Epithelial cell of esophagus (primary cell): ENCODE results near the gene PHF21A.
A peak's percentile ranks its signal among the peaks of the same experiment; 100 is the strongest.

ENCODE experiments used
- DNase-seq: peaks from one replicate; pipeline ENCODE4 v3.0.0; 2010; ENCODE audit warnings: low read depth
- H3K4me3 ChIP-seq: 2 replicates; pipeline ENCODE4 v1.5.1; 2011; ENCODE audit warnings: mild to moderate bottlenecking, low read length, control low read depth
- TF ChIP-seq, protein P1 (sequence below): IDR thresholded peaks from 2 replicates; pipeline ENCODE4 v1.5.1; 2011; ENCODE audit warnings: low read depth, mild to moderate bottlenecking, low read length, control low read depth, inconsistent platforms; ENCODE audit not compliant: insufficient read depth; ENCODE audit errors: missing control alignments

PHF21A gene

GRCh38 chr11:46121301-46121723 lies at the start of gene PHF21A:
TSS of gene PHF21A (minus strand) at chr11:46121454. CDS start at chr11:46084219, 37,235 bp downstream.
- peak; percentile 95 for DNase-seq
- peak within 1 kb of the TSS; percentile 81 for H3K4me3 ChIP-seq
- TF ChIP-seq, protein P1, sequence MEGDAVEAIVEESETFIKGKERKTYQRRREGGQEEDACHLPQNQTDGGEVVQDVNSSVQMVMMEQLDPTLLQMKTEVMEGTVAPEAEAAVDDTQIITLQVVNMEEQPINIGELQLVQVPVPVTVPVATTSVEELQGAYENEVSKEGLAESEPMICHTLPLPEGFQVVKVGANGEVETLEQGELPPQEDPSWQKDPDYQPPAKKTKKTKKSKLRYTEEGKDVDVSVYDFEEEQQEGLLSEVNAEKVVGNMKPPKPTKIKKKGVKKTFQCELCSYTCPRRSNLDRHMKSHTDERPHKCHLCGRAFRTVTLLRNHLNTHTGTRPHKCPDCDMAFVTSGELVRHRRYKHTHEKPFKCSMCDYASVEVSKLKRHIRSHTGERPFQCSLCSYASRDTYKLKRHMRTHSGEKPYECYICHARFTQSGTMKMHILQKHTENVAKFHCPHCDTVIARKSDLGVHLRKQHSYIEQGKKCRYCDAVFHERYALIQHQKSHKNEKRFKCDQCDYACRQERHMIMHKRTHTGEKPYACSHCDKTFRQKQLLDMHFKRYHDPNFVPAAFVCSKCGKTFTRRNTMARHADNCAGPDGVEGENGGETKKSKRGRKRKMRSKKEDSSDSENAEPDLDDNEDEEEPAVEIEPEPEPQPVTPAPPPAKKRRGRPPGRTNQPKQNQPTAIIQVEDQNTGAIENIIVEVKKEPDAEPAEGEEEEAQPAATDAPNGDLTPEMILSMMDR = no peak

GRCh38 chr11:46170797-46171196 lies 49.5 kb upstream of the PHF21A start:
- no peak for DNase-seq
- no peak overlapping the region for H3K4me3 ChIP-seq
- TF ChIP-seq, protein P1 = no peak

- H3K4me3 ChIP-seq = no peak overlapping the region
- no peak for DNase-seq
- TF ChIP-seq, protein P1 = no peak
Observed at GRCh38 chr11:46162700-46163099, 41.4 kb upstream of the PHF21A start.

DNA sequence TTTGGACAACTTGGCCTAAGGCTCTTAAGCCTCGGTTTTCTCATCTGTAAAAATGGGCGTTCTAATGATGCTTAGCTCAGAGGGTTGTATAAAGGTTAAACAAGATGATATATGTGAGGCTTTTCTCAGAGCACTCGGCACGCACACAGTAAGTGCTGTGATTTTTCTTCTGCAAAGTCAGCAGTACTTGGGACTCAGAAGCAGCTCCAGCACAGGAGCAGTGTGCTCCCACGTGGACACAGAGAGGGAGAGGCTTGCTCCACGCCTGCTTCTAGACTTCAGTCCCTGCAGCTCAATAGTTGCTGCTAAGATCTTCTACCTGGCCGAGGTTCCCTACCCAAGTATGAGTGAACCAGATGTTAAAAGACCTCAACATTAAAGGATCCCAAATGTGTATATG lies 39.9 kb upstream of the PHF21A start:
- TF ChIP-seq, protein P1 = no peak
- no peak overlapping the region for H3K4me3 ChIP-seq
- no peak for DNase-seq

DNA sequence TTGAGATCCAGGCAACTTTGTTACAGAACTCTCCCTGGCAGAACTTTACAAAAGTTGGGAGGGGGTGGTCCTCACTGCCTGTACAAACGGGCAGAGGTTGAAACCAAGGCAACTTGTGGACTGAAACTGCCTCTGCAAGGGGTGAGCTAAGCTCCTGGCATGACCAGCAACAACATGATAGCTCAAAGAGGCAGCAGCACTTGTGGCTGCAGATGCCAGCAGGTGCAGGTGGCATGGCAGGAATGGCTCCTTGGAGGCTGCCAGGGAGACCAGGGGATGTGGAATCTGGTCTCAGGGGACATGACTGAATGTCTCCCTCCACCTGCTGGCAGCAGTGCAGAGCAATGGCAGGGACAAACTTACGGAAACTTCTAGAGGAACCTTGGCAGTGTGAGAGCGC lies 38.8 kb upstream of the PHF21A start:
- H3K4me3 ChIP-seq = no peak overlapping the region
- TF ChIP-seq, protein P1 = peak; percentile 13
- DNase-seq = peak; percentile 61

- DNase-seq = peak; percentile 93
- TF ChIP-seq, protein P1 = no peak
Observed at GRCh38 chr11:46159680-46160079, 38.4 kb upstream of the PHF21A start.

DNA sequence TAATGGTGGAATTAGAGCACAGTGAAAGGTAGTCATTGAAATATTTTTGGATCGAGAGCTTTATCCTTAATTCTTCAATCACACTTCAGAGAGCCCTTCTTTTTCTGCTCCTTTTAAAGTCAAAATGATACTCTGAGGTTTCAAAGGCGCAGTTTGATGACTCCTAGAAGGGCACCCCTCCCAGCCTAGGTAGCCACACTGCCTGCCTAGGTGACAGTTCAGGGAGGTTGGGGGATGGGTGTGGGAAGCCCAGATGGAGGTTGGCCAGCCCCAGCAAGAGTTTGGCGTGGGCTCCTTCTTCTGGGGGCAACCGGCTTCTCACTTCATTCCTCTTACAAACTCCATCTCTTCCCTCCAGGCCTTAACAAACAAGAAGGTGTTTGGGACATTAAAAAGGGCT lies 28.6 kb upstream of the PHF21A start:
- TF ChIP-seq, protein P1 = no peak
- no peak overlapping the region for H3K4me3 ChIP-seq
- DNase-seq = no peak

More at GRCh38 chr11:46159680-46160079, 38.4 kb upstream of the PHF21A start:
- no peak overlapping the region for H3K4me3 ChIP-seq
